Fibroblast of upper back skin (primary cell): Measurements from ENCODE around the gene ACAP3.
A peak's percentile ranks its signal among the peaks of the same experiment; 100 is the strongest.
"Not testable (repeated sequence)": the region's sequence is repeated elsewhere in the genome, so short reads cannot be mapped to it uniquely, and the experiment has no call there.

ENCODE experiments used
- DNase-seq: peaks from one replicate; pipeline ENCODE4 v3.0.0-alpha.2; 2013

Gene ACAP3

DNA sequence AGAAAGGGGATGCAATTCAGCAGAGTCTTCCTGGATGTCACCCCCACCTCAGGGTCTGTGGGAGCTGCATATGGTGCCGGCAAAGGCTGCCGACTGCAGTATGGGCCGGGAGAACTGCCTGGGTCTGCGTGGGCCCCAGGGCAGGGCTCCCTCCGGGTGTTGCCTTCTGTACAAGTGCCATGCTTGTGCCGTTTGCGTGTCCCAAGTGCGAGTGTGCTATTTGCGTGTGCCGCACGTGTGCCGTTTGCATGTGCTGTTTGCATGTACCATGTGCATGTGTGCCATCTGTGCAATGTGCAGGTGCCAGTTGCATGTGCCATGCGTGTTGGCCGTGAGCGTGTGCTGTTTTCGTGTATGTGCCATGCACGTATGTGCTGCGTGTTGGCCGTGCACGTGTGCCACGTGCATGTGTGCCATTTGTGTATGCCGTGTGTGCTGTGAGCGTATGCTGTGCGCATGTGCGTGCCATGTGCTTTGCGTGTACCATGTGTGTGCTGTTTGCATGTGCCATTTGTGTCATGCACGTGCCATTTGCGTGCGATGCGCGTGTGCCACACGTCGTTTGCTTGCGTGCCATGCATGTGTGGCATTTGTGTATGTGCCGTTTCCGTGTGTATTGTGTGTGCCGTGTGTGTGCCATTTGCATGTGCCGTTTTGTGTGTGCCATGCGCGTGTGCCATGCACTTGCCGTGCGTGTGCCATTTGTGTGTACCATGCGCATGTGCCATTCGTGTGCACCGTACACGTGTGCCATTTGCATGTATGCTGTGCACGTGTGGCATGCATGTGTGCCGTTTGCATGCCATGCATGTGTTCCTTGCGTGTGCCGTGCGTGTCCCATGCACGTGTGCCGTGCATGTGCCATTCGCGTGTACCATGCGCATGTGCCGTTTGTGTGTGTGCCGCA lies 21.8 kb upstream of the ACAP3 start:
- DNase-seq = no peak

DNA sequence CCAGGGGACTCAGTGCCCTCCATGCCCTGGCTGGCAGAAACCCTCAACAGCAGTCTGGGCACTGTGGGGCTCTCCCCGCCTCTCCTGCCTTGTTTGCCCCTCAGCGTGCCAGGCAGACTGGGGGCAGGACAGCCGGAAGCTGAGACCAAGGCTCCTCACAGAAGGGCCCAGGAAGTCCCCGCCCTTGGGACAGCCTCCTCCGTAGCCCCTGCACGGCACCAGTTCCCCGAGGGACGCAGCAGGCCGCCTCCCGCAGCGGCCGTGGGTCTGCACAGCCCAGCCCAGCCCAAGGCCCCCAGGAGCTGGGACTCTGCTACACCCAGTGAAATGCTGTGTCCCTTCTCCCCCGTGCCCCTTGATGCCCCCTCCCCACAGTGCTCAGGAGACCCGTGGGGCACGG lies 20.5 kb upstream of the ACAP3 start:
- DNase-seq = no peak

DNA sequence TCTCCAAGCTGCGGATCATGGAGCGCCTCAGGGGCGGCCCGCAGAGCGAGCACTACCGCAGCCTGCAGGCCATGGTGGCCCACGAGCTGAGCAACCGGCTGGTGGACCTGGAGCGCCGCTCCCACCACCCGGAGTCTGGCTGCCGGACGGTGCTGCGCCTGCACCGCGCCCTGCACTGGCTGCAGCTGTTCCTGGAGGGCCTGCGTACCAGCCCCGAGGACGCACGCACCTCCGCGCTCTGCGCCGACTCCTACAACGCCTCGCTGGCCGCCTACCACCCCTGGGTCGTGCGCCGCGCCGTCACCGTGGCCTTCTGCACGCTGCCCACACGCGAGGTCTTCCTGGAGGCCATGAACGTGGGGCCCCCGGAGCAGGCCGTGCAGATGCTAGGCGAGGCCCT lies 19.6 kb upstream of the ACAP3 start:
- DNase-seq = no peak

DNA sequence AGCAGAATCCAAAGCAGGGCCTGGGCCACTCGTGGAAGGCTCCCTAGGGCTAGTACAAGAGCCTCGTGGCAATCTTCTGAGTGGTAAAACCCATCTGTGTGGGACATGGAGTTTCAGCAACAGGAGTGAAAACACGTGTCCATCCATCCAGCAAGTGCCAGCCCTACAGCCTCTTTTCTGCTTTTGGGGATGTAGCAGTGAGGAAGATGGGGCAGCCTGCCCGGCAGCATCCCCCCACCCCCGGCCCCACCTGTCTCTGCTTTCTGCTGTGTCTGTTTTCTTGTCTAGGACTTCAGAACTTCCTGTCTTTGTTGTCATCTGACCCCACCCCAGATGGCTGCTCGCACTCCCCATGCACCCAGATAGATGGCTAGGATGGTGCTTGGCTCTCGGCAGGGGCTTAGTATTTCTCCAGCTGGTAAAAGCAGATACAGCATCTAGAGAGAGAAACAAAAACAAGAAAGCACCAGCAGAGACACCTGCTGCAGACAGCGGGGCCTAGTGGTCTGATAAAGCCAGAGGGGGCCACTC lies 18.4 kb upstream of the ACAP3 start:
- DNase-seq = no peak

DNA sequence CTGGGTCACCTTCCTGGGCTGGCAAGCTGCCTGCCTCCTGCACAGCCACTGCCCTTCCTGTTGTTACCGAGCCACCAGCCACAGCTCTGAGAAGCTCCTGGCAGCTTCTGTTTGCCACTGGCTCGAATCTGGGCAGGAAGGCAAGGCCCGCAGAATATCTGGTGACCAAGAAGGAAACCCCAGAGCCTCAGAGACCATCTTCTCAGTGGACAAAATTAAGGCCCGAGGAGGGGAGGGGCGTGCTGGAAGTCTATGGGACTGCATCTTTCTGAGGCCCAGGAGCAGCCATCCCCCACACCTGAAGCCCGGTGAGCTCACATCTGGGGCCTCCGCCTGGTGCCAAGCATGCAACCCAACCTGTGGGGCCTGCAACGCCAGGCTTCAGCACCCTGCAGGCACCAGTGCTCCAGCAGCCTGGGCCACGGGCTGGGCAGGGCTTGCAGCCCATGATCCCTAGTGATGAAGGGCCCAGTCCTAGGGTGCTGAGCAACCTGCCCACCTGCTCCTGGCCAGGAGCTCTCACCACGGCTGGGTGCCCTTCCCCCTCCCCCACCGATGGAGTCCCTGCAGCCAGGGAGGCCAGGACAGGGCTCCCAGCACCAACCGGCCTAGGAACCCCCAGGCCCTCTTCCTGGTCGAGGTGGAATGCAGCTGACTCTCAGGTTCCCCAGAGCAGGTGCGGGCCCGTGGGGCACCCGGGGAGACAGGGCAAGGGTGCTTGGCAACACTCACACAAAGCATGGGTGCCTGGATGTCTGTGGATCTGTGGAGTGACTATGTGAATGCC lies 17.8 kb upstream of the ACAP3 start:
- no peak for DNase-seq

DNA sequence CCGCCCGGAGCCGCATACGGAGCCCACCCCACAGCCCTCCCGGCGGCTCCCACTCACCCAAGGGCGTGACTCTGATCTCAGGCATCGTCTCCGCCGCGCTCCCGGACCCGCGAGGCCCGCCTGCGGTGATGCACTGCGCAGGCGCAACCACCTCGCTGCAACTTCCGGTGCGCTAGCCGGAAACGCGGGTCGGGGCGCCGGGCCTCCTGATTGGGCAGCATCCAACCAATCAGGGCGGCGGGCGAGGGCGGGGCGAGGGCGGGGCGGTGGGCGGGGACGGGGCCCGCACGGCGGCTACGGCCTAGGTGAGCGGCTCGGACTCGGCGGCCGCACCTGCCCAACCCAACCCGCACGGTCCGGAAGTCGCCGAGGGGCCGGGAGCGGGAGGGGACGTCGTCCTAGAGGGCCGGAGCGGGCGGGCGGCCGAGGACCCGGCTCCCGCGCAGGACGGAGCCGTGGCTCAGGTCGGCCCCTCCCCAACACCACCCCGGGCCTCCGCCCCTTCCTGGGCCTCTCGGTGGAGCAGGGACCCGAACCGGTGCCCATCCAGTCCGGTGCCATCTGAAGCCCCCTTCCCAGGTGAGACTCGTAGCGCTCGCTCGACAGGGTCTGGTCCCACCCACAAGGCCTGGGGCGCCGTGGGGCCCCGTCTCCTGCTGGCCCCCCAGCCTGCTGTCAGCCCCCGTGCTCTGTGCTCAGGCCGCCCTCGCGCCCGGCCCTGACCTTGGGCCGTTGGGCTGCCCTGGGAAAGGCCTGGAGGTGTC lies 17.0 kb upstream of the ACAP3 start, which contains the start of the genes CPTP and INTS11:
TSS of gene CPTP (plus strand) at position 279 of the 764 bp plus-strand sequence. CDS start 2,109 bp downstream, outside the sequence.
TSS of gene INTS11 (minus strand) at position 137 of the 764 bp plus-strand sequence. CDS start at position 85, 52 bp downstream.
- peak; percentile 90 for DNase-seq

DNA sequence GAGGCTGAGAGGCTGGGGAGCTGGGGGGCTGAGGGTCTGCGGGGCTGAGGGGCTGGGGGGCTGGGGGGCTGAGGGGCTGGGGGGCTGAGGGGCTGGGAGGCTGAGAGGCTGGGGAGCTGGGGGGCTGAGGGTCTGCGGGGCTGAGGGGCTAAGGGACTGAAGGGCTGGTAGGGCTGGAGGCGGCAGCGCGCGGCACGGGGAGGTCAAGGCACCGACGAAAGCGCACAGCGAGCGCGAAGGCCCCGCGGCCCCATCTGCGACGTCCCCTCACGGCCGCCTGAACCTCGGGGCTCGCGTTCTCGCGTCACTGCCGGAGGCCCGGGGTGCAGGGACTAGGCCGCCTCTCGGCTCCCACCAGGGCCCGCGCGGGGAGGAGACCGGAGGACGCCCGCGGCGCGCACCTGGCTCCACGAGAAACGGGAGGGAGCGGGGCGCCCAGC lies 16.4 kb upstream of the ACAP3 start:
- DNase-seq = no peak

- DNase-seq = no peak
Observed at GRCh38 chr1:1322952-1323351, 15.2 kb upstream of the ACAP3 start.

GRCh38 chr1:1322418-1322817 lies 14.7 kb upstream of the ACAP3 start:
- DNase-seq = no peak

- DNase-seq = no peak
Observed at GRCh38 chr1:1321477-1321876, 13.7 kb upstream of the ACAP3 start.

DNA sequence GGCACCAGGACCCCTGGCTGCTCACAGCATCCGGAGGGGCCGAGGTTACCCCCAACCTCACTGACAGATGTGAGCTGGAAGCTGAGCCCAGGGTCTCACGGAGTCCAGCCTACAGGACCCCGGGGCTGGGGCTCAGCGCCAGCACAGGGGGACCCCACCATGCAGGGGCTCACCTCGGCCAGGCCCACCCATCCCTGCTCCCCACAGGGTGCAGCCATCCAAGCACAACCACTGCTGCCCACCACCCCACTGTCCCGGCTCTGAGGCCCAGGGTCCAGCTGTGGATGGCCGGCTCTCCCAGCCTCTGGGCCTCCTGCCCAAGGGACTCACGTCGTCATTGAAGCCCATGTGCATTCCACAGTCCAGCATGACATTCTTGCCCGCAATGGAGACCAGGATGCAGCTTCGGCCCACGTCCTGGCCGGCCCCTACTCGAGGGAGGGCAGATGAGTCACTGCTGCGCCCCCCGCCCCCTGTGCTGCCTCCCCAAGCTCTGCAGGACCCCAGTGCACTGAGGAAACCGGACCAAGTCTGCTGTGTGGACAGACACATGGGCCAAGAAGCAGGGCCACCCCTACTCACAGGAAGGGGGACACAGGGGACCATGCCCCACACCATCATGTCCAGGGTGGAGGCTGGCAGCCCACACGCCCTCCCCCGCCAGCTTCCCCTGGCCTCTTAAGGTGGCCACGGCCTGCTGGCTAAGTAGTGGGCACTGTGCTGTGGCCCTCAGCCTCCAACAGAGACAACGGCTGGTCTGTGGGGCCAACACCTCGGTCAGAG lies 13.1 kb upstream of the ACAP3 start:
- no peak for DNase-seq

- DNase-seq = no peak
Observed at GRCh38 chr1:1319646-1319941, 11.9 kb upstream of the ACAP3 start.

- no peak for DNase-seq
Observed at GRCh38 chr1:1318777-1319645, 11.3 kb upstream of the ACAP3 start.

DNA sequence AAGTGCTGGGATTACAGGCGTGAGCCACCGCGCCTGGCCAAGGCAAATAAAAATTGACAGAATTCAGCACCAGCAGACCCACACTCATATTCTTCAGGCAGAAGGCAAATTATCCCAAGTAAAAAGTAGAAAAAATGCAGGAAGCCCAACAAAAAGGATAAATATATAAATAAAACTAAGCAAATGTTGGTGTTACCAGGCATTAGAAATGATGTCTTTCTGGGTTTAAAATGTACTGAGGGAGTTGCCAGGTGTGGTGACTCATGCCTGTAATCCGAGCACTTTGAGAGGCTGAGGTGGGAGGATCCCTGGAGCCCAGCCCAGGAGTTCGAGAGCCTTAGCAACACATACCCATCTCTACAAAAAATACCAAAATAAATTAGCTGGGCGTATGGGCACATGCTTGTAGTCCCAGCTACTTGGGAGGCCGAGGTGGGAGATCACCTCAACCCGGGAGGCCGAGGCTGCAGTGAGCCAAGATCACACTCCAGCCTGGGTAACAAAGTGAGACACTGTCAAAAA lies 10.5 kb upstream of the ACAP3 start:
- peak; percentile 92 for DNase-seq

DNA sequence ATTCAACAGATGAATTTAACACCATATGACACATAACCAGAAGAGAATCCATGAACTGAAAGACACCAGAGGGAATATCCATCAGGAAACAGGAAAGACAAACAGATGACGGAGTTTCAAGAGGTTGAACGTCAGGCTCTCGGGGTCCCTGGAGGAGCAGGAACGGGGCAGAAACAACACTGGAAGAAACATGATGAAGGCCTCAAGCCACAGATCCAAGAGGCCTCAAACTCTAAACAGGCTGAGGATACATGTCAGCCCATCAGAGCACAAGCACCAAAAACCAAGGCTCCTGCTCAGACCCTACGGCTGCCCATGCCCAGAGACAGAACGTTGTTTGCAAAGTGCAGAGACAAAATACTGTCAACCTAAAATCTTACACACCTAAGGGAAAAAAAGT lies 9.7 kb upstream of the ACAP3 start:
- no peak for DNase-seq

- DNase-seq = not testable (repeated sequence)
Observed at GRCh38 chr1:1316199-1316598, 8.5 kb upstream of the ACAP3 start.

DNA sequence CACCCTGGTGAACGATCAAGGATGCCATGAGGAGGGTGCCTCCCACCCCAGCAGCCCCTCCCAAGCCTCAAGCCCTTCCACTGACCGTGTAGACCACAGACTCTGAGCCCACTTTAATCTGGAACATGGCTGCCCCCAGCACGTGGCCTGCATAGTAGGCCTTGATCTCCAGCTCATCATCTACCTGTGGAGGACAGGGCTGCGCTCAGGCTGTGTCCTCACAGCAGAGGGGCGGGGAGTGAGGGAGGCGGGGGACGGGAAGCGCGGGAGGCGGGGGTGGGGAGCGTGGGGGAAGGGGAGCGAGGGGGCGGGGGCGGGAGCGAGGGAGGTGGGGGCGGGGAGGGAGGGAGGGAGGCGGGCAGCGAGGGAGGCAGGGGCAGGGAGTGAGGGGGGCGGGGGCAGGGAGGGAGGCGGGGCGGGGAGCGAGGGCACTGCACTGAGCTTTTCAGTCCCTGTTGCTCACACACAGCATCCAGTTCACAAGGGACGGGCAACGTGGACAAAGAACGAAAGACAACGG lies 7.8 kb upstream of the ACAP3 start:
- DNase-seq = no peak

GRCh38 chr1:1314678-1315335 lies 7.1 kb upstream of the ACAP3 start:
- DNase-seq = no peak

- DNase-seq = no peak
Observed at GRCh38 chr1:1314237-1314586, 6.5 kb upstream of the ACAP3 start.
